HG03025 (cell line): Measurements from ENCODE around the gene WSCD1.

Experiments
- ATAC-seq: cut with Tn5 transposase; IDR thresholded peaks from one replicate; pipeline ENCODE4 v1.9.1; 2021; ENCODE audit warnings: mild to moderate bottlenecking, moderate library complexity; ENCODE audit not compliant: unreplicated experiment, low FRiP score

Gene WSCD1

DNA sequence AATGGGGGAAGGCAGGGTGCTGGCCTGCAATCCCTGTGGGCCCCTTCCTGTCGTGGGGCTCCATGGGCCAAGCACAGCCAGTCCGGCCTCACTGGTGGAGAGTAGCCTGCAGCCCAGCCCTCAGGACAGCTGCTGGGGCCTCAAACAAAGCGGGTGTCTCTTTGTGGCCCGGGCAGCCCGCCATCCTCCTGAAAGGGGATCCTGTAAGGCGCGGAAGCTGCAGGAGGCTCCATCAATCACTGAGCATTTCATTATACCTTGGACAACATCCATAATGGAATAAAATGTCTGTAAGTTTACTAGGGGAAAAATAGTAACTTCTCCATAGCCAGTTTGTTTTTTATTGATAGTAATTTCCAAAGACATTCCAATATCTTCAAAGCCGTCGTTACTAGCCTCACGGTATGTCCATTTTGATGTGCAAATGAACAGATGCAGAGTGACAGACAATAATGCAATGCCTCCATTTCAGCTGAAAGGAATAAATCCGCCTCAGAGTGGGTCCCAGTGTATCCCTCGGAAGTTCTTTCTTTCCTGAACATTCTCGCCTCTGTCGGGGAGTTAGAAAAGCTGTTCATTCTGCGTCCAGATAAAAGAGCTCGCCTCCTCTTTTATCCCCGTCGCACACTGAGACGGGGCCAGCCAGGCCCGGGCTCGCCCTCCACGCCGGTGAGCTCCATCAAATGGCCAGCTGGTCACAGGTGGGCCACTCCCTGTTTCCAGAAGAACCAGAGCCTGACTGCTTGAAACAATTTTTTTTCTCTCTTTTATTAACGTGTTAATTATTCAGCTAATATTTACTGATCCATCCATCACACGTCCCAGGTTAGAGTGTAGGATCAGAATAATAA is 14.4 kb downstream of the WSCD1 start:
- no peak for ATAC-seq

DNA sequence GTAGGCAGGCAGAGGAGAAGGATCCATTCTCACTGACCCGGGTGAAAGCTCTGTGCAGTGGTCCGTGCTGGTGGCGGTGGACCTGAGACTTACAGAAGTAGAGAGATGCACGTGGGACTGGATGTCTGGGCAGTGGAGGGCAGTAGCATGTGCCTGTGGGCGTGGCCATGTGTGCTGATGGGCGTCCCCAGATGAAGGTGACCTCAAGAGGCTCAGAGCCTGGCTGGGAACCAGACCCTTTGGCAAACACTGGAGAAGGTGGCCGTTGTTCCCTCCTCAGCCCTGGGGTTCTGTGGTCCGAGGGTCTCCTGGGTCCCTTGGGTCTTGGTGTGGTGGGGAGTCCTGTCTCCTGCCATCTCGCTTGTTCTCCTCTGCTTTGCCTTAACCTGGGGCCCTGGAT is 15.6 kb downstream of the WSCD1 start:
- no peak for ATAC-seq

DNA sequence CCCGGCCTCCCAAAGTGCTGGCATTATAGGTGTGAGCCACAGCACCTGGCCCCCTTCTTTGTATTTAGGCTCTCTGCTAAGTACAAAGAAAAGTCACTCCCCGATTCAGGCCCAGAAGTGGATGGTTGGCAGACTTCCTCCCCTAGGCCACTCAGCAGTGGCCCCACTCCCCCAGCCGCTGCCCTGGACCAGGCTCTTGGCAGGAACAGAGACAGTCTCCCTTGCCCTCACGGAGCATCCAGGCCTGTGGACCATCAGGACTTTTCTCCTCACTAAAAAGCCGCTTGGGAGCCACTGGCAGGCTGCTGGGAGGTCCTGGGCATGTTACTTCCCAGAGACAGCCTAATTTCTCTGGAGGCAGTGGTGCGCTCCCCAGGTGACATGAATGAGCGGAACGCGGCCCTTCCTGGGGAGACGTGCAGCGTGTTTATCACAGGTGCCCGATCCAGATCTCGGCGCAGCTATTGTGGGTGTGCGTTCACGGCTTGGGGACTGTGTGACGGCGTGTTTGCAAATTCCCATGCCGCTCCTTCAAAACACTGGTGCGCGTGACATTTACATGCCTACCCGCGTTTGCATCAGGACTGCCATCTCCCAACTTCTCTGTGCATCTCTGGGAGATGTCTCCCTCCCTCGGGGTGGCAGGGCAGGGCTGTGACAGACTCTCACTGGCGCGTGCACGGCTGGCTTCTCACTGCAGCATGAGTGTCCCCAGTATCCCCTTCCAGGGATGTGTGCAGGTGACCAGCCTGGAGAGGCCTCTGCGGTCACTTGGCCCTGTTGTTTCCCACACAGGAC is 16.6 kb downstream of the WSCD1 start:
- ATAC-seq = no peak

DNA sequence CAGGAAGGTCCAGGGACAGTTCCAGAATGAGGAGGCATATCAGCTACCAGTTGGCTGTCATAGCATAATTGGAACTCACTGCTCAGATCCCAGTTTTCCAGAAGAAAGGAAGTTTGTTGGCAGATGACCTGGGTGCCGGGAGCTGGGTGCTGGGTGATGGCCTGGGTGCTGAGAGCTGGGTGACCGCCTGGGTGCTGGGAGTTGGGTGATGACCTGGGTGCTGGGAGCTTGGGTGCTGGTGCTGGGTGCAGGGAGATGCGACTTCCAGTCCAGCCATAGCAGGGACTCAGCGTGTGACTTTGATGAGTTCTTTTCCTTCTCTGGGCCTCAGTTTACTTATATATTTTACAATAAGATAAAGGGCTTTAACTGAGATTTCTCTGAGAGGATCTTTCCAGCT is 18.0 kb downstream of the WSCD1 start:
- ATAC-seq = no peak

DNA sequence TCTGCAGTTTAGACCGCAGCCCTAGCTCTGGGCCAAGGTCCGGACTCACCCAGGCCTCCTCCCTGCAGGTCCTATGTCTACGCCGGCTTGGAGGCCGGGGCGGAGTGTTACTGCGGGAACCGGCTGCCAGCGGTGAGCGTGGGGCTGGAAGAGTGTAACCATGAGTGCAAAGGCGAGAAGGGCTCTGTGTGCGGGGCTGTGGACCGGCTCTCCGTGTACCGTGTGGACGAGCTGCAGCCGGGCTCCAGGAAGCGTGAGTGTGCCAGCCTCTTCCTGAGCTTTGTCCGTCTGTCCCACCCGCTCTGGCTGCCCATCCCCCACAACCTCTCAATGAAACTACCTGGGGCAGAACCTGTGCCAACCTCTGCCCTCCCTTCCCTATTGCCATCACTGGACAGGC is 20.1 kb downstream of the WSCD1 start:
- ATAC-seq = no peak

DNA sequence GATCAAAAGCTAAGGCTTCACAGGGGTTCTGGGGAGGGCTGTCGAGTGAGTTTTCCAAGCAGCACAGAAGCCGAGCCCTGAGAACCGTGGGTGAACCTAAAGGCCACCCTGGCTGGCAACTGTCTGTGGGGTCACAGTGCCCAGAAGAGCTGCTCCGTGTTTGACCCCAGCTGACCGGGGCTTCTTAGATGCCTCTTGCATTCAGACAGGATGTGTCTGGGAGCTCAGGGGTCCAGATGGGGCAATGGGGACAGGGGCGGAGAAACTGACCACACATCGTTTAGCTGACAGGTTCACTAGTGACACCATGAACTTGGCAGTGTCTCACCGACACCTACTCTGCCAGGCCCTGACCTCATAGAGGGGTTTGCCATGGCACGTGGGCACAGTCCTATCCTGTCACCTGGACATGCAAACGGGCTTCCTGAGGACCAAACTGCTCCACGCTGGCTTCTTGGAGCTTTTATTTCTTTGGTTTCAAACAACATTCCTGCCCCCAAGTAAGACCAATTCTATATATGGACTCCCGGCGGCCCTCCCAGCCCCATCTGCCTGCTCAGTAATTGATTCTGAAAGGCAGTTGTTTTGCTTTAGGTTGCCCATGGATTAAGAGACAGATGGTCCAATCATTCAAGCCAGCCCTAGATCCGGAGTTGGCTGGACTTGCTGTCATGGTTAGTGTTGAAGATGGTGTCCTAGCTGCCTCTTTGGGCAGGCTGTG is 22.2 kb downstream of the WSCD1 start:
- ATAC-seq = no peak

DNA sequence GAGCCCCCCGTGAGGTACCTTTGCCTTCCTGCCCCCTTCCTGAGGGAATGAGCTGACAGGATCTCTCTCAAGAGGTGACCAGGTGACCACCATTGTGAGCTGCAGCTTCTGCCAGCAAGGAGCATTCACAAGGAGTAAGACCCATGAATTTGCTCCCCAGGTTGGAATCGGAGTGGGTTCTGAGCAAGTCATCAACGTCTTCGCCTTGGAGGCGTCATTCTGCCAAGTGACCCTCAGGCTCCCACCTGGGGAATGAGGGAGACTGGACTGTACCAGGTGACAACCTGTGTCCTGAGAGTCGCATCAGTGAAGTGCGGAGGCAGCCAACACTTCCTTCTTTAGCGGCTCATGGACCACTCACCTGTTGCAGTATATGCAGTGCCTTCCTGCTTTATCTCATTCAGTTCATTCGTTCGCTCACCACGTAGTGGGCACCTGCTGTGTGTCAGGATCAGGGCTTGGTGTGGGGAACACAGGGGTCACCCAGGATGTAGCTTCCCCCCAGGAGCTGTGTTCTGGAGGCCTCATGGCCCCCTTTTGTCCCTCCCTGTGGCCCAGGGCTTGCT is 22.8 kb downstream of the WSCD1 start:
- no peak for ATAC-seq

DNA sequence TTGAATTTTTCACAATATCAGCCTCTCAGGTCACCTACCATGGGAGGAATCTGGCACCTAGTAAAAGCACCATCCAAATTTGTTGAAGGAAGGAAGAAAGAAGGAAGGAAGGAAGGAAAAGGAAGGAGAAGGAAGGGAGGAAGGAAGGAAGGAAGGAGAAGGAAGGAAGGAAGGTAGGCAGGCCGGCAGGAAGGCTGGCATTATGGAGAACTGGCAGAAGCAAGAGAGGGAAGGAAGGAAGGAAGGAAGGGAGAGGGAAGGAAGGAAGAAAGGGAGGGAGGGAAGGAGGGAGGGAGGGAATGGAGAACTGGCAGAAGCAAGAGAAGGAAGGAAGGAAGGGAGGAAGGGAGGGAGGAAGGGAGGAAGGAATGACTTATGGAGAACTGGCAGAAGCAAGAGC is 24.3 kb downstream of the WSCD1 start:
- no peak for ATAC-seq

DNA sequence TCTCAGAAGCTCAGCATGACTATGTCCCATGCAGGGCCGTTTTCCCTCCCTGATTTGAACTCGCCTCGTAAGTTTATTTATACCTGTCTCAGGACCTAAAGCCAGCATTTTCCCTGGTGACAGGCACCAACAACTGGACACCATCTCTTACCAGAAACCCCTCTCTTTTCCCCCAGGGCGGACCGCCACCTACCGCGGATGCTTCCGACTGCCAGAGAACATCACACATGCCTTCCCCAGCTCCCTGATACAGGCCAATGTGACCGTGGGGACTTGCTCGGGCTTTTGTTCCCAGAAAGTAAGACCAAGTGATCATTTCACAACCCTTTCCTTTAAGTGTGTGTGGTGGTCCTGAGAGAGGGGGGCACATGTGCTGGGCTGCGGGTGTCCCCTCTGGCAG is 24.7 kb downstream of the WSCD1 start:
- no peak for ATAC-seq

DNA sequence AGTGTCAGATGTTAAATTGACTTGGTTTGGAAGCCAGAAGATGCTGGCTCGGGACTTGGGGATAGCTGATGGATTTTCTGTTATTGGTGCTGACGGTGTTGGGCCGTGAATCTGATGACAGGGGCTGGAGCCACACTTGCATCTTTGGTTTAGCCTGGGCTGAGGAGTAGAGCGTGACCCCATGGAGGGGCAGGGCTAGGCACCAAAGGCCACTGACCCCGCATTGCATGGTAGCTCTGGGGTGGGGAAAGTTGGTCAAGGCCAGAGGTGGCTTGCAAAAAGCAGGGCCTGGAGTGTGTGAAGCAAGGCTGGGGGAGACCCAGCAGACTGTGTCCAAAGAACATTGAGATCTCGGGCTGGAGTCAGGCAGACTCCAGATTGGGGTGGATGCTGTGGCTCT is 25.3 kb downstream of the WSCD1 start:
- no peak for ATAC-seq

DNA sequence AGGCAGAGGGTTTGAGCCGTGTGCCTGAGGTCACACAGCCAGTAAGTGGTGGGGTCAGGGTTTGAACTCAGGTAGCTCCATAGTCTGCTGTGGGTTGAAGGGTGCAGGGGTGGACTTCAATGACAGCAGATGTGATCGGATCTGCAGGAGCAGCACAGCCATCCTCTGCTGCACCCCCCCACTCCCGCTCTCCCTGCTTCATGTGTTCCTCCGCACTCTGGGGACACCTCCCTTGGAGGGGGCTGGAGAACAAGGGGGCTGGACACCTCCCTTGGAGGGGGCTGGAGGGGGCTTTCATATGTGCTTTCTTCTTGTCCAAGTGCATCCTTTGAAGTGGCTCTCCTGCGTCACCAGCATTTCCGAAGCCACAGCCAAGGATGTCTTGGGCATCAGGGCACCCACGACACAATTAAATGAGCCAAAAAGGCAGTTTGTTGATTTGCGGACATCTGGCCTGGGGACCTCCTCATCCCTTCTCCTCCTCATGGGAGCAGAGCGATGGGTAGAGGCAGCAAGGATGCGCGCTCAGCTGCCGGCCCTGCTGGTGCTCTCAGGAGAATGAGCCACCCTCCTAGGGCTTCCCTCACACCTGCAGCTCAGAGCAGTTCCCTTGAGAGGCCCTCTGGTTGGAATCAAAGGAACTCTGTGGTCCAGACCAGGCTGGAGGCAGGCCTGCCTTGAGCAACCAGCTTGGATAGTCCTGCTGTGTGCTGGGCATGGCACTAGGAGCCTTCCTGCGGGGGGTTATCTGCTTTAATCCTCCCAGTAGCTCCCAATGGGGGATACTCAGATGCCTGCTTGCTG is 26.2 kb downstream of the WSCD1 start:
- ATAC-seq = no peak

DNA sequence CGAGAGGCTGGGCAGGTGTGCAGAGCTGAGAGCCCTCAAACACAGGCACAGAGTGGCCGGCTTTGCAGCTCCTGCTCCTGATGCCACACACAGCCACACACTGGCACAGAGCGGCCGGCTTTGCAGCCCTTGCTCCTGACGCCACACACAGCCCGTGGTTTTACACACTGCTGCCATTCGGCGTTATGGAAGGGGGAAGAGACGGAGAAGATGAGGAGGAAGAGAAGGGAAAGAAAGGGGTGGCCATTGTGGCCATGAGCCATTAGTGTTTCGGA is 26.8 kb downstream of the WSCD1 start:
- no peak for ATAC-seq

DNA sequence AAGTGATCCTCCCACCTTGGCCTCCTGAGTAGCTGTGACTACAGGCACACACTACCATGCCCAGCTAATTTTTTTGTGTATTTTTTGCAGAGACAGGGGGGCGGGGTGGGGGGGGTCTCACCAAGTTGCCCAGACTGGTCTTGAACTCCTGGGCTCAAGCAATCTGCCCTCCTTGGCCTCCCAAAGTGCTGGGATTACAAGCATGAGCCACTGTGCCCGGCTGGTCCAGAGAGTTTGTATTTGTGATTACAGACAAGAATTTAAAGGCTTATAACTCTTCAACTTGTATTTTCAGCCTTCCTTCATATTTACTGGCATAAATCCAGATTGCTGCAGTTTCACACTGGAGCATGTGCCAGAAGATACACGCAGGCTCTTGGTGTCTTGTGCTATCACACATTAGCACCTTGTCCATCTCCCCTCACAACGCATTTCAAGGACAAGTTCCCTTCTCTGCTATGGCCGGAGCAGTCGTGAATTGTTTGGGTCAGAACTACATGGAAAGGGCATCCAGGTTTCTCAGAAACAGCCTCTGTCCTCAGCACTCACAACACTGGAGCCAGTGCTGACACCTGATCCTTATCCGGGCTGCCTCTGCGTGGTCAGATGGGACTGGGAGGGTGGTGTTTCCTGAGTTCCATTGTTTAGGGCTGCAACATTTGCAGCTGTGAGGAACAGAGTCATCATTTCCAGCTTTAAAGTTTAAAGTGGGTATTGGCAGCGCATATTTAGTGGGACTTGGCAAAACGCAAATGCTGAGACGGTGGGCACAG is 28.1 kb downstream of the WSCD1 start:
- ATAC-seq = no peak

DNA sequence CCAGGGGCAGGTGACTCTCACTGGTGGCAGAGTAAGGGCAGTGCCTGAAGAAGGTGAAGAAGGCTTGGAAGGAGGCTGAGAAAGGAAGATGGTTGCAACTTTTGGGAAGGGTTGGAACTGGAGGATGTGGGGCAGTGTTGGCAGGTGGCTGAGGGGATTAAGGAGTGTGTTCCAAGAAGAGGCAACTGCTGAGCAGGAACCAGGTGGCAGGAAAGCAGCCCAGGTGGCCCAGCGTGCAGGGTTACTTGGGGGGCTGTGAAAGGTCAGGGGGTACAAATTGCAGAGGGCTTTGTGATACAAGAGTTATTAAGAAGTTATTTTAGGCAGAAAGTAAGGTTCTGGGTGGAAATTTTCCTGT is 28.6 kb downstream of the WSCD1 start:
- ATAC-seq = no peak

DNA sequence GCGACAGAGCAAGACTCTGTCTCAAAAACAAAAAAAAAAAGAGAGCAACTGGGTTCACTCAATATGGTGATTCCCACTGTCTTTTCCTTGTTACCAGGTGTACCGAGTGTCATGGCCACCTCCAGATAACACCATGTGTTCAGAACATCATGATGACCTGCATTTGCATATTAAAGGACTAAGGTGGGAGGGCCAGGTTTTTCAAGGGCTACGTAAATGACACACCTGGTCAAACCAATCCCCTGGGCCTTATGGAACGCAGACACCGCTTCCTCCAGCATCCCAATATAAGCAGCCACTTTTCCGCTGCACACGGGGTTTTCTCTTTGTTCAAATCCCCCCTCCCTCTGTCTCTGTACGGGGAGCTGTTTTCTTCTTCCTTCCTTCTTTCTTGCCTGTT is 29.3 kb downstream of the WSCD1 start:
- no peak for ATAC-seq

DNA sequence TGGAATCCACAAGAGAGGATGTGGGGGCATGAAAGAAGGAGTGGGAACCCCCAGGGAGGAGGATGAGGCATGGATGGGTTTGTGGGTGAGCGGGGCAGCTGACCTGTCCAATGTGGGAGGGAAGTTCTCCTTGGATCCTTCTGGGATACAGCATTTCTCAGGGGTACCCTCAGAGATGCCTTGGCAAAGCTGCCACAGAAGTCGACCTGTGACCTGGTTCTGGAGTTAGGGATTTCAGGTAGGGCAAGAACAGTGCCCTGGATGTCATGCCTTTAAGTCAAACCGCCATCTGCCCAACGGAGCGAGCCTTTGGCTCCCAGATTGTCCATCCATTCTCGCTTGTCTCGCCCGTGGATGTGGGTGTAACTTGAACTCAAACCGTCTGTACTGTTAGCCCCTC is 30.0 kb downstream of the WSCD1 start:
- no peak for ATAC-seq

DNA sequence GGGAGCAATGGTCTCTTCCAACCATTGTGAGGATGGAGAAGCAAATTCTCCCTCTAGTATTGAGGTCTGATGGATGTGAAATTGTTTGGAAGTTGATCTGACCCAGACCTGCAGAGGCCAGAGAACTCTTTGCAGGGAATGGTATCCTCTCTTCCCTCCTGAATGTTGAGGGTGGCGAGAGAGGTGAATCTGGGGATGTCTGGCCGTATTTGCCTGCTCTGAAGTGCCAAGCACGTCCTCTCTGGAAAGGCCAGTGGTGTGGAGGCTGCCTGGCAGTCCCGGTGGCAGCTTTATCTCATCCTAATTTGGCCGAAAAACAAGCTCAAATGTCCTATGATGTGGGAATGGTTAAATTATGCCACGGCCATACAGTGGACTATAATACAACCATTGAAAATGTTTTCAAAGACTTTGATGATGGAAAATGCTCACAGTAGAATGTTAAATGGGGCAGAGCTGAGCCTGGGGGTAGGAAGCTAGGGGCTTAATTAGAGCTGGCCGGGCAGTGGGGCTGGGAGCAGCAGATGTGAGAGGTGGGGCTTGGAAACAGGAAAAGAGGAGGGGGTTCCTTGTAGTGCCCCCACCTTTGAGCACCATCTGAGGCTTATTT is 30.8 kb downstream of the WSCD1 start:
- no peak for ATAC-seq

DNA sequence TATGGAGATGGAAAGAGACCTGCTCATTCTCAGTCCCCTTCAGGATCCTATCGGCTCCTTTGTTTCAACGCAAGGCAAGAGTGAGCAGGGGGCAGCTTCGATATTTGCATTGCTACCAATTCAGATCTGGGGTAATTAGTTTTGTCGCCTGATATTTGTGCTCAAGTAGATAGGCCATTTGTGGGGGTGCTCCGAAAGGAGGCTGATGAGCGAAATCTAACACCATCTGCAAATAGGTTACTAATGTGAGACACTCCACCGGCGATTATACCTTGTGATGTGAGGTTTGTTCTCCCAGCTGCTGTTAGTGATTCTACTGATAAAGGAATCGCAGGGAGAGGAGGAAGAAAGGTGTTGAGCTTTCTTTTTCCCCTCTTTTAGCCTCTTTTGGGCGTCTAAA is 31.5 kb downstream of the WSCD1 start:
- no peak for ATAC-seq

DNA sequence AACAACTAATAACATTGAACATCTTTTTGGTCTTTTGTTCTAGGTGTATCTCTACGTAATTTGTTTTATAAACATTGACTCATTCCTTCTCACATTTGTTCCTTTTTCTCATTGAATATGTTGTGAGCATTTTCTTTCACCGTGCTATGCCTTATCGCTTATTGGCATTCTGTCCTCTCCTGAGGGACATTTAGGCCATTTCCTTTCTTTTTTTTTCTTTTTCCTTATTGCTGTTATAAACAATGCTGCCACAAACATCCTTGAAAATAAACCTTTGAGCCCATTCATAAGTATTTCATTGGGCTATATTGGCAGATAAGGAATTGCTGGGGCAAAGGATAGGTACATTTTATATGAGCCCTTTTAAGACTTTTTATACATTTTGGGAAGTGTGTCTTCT is 32.4 kb downstream of the WSCD1 start:
- ATAC-seq = no peak
